GM23248 (cell line): ENCODE results near the gene ADGRV1. TPM values are rescaled to one million over a fixed set of nuclear protein-coding genes. Genes with fewer than 3 reads are reported as not detected.

Experiments
- DNase-seq: peaks from one replicate; pipeline ENCODE4 v3.0.0-alpha.2; 2015
- H2AFZ ChIP-seq: fragments of 200-600 bp; sonication (generic); 2 replicates; pipeline ENCODE4 v1.6.1; 2016; ENCODE audit warnings: antibody characterized with exemption
- H3F3A ChIP-seq: fragments of 200-600 bp; sonication (generic); 2 replicates; pipeline ENCODE4 v1.6.1; 2016; ENCODE audit warnings: mild to moderate bottlenecking, antibody characterized with exemption, mixed run types; ENCODE audit not compliant: insufficient read depth
- H3K27ac ChIP-seq: fragments of 200-600 bp; sonication (generic); 2 replicates; pipeline ENCODE4 v1.5.1; 2016; ENCODE audit warnings: mild to moderate bottlenecking
- H3K27me3 ChIP-seq: fragments of 200-600 bp; sonication (generic); replicated peaks from 2 replicates; pipeline ENCODE4 v1.6.1; 2016; ENCODE audit warnings: mild to moderate bottlenecking; ENCODE audit not compliant: insufficient read depth
- H3K36me3 ChIP-seq: fragments of 200-600 bp; sonication (generic); 2 replicates; pipeline ENCODE4 v1.6.1; 2016; ENCODE audit warnings: low read depth, mild to moderate bottlenecking
- H3K4me1 ChIP-seq: fragments of 200-600 bp; sonication (generic); 2 replicates; pipeline ENCODE4 v1.6.1; 2016; ENCODE audit warnings: mild to moderate bottlenecking; ENCODE audit not compliant: insufficient read depth
- H3K4me2 ChIP-seq: fragments of 200-600 bp; sonication (generic); one replicate; pipeline ENCODE4 v1.6.1; 2016; ENCODE audit warnings: mild to moderate bottlenecking; ENCODE audit not compliant: unreplicated experiment
- H3K4me3 ChIP-seq: fragments of 200-600 bp; sonication (generic); 2 replicates; pipeline ENCODE4 v1.5.1; 2016; ENCODE audit warnings: mild to moderate bottlenecking
- H3K79me2 ChIP-seq: fragments of 200-600 bp; sonication (generic); 2 replicates; pipeline ENCODE4 v1.6.1; 2016; ENCODE audit warnings: mild to moderate bottlenecking; ENCODE audit not compliant: insufficient read depth
- H3K9ac ChIP-seq: fragments of 200-600 bp; sonication (generic); 2 replicates; pipeline ENCODE4 v1.6.1; 2016; ENCODE audit warnings: mild to moderate bottlenecking
- H3K9me2 ChIP-seq: fragments of 200-600 bp; sonication (generic); 2 replicates; pipeline ENCODE4 v1.6.1; 2016; ENCODE audit warnings: mixed run types, mild to moderate bottlenecking, moderate library complexity; ENCODE audit not compliant: insufficient read depth
- H3K9me3 ChIP-seq: fragments of 200-600 bp; sonication (generic); one replicate; pipeline ENCODE4 v1.6.1; 2017; ENCODE audit warnings: low read depth
- H4K20me1 ChIP-seq: fragments of 200-600 bp; sonication (generic); 2 replicates; pipeline ENCODE4 v1.6.0; 2016; ENCODE audit not compliant: insufficient read depth
- EZH2 ChIP-seq: fragments of 200-600 bp; sonication (generic); IDR thresholded peaks from 2 replicates; pipeline ENCODE4 v1.6.1; 2018; ENCODE audit warnings: antibody characterized with exemption, mild to moderate bottlenecking; ENCODE audit not compliant: insufficient read depth, poor library complexity, severe bottlenecking
- EZH2phosphoT487 ChIP-seq: fragments of 200-600 bp; sonication (generic); IDR thresholded peaks from 2 replicates; pipeline ENCODE4 v1.6.1; 2018; ENCODE audit warnings: antibody characterized with exemption, moderate library complexity, mild to moderate bottlenecking, low read depth; ENCODE audit not compliant: insufficient read depth
- WGBS, 2 experiments: methylation state at CpG; one replicate each; pipeline ENCODE4 v1.1.6; 2015 to 2017; ENCODE audit warnings: low lambda C conversion rate in 2 of 2, low coverage in 1 of 2; ENCODE audit errors: missing lambda C conversion rate in 2 of 2; 5-methylcytosine and 5-hydroxymethylcytosine counted together
- in situ Hi-C: fragments of 300-500 bp; cut with MboI; formaldehyde crosslinking; loops from 2 replicates; pipeline ENCODE4 v1.15.0; 2020
- polyA plus RNA-seq: library from polyadenylated mRNA; unstranded; fragments of >200 nt; fragmentation: Nextera tagmentation; extraction: Ambion mirVana; gene quantifications from 2 replicates; pipeline ENCODE4 v1.2.1, GENCODE V29; 2016
- total RNA-seq: library from RNA; depleted of rRNA; stranded (reverse); fragments of >200 nt; shearing (Covaris generic); gene quantifications from 2 replicates; pipeline ENCODE4 v1.2.3, GENCODE V29; 2014

The ADGRV1 gene
- total and polyA plus RNA-seq, 2 experiments from 2014 or later: not detected

DNA sequence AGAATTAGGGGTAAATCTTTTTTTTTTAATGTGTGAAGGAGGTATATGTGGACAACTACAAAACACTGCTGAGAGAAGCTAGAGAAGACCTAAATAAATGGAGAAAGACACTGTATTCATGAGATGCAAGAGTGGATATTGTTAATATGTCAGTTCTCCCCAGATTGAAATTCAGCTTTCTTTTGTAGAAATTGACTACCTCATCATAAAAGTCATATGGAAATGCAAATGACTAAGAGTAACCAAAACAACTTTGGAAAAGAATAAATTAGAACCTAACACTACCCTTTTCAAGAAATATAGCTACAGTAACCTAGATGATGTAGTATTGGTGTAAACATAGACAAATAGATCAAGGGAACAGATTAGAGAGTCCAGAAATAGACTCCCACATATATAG lies 400.7 kb downstream of the ADGRV1 start:
- no peaks in the 10 kb centered on the region for H3K9me2 ChIP-seq
- no peak for TF ChIP-seq EZH2phosphoT487
- no peak overlapping the region for H3K27ac ChIP-seq
- no peaks in the 10 kb centered on the region for H3K9me3 ChIP-seq
- no peak for DNase-seq
- H3K4me3 ChIP-seq: no peak overlapping the region
- peaks cover 30% of the 10 kb centered on the region; the same call in 1 of the 2 replicates for H3K27me3 ChIP-seq
- H4K20me1 ChIP-seq: no peaks in the 10 kb centered on the region
- no peaks in the 10 kb centered on the region for H3K4me1 ChIP-seq
- in situ Hi-C loops: no loop called here
- H3K79me2 ChIP-seq: no peaks in the 10 kb centered on the region
- H3K9ac ChIP-seq: no peak overlapping the region
- H2AFZ ChIP-seq: no peak overlapping the region
- no peak overlapping the region for H3K4me2 ChIP-seq
- no peaks in the 10 kb centered on the region for H3K36me3 ChIP-seq
- H3F3A ChIP-seq: no peaks in the 10 kb centered on the region

DNA sequence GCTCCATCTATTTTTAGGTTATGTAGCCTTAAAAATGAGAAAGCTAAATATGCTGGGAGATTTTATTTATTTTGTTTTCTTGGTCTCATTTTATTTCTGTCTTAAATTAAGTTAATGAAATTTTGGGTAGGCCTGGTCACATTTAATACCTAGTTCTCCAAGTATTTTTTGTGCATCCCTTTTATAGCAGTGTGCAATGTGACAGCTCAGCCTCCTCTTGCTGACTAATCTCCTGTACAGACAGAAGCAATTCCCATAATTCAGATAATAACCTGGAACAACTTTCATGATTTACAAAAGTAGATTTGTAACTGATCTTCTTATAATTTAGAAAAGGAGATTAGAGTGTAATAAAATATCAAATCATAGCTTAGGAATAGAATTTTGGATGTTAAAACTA lies 403.9 kb downstream of the ADGRV1 start:
- in situ Hi-C loops: no loop called here
- TF ChIP-seq EZH2phosphoT487 (no peak), EZH2 (no peak)
- no peaks in the 10 kb centered on the region for H4K20me1 ChIP-seq

DNA sequence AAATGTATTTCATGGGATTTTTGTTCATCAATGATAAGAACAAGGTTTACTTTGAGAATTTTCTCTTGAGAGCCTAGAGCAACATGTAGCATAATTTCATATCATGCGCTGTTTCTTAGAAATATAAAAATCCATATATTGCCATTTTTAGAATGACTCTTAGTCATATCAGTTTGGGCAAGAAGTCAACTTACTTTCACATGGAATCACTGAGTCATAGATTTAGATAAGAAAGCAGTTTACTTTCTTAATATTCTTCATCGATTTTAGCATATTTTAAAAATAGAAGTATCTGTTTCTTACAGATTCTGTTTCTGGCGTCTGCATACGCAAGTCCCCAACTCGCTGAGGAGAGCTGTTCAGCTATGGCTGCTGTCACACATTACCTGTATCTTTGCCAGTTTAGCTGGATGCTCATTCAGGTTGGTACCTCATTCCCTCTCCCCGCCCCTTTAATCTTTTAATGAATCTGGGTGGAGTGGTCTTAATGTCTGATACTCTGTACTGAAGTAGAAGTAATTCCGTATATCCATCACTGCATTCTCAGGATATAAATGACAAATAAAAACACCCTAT lies 406.6 kb downstream of the ADGRV1 start:
- H3K79me2 ChIP-seq: no peaks in the 10 kb centered on the region
- no peaks in the 10 kb centered on the region for H4K20me1 ChIP-seq
- no peaks in the 10 kb centered on the region for H3K36me3 ChIP-seq
- H3K9me3 ChIP-seq: no peaks in the 10 kb centered on the region
- TF ChIP-seq EZH2 (no peak), EZH2phosphoT487 (no peak)
- H3K4me1 ChIP-seq: no peaks in the 10 kb centered on the region
- H3K4me3 ChIP-seq: no peak overlapping the region
- in situ Hi-C loops: no loop called here
- H3K27ac ChIP-seq: no peak overlapping the region
- no peak overlapping the region for H2AFZ ChIP-seq
- H3K27me3 ChIP-seq: peaks cover 72% of the 10 kb centered on the region
- WGBS, 2 experiments: 85% methylated on average over 7 of the region's 7 CpGs
- H3F3A ChIP-seq: no peaks in the 10 kb centered on the region
- no peak for DNase-seq
- no peak overlapping the region for H3K9ac ChIP-seq
- H3K4me2 ChIP-seq: no peak overlapping the region
- no peaks in the 10 kb centered on the region for H3K9me2 ChIP-seq

More for the DNA sequence above, 403.9 kb downstream of the ADGRV1 start:
- Histone ChIP-seq H3K4me3 (no peak overlapping the region), H3K36me3 (no peaks in the 10 kb centered on the region), H3K9me3 (no peaks in the 10 kb centered on the region), H3F3A (no peaks in the 10 kb centered on the region), H3K27ac (no peak overlapping the region), H2AFZ (no peak overlapping the region), H3K9me2 (no peaks in the 10 kb centered on the region), H3K9ac (no peak overlapping the region), H3K79me2 (no peaks in the 10 kb centered on the region), H3K27me3 (peaks cover 58% of the 10 kb centered on the region), H3K4me1 (no peaks in the 10 kb centered on the region), H3K4me2 (no peak overlapping the region)
- DNase-seq: no peak

DNA sequence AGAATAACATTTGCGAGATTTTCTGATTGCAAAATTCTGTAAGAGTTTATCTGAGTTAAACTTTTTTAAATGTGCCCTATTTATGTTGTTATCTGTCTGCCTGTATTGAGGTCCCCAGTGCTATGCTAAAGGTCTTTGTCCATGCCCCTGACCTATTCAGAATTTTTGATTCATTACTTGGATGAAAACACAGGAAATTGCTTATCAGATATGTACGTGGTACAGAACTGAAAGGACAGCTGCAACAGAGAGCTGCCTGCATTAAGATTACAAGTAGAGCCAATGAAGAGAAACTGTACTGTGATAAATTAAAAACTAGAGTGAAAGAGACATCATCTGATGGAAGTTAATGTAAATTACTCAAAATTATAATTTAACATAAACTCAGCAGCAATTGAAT lies 408.8 kb downstream of the ADGRV1 start:
- no peak overlapping the region for H3K27ac ChIP-seq
- TF ChIP-seq EZH2phosphoT487 (no peak), EZH2 (no peak)
- peaks cover 74% of the 10 kb centered on the region for H3K27me3 ChIP-seq
- no peak overlapping the region for H3K4me3 ChIP-seq
- no peak overlapping the region for H3K4me2 ChIP-seq
- WGBS, 2 experiments: 25 to 38% methylated on average over 2 of the region's 2 CpGs
- no peaks in the 10 kb centered on the region for H3K4me1 ChIP-seq
- no peaks in the 10 kb centered on the region for H3K9me2 ChIP-seq
- H3K9ac ChIP-seq: no peak overlapping the region
- in situ Hi-C loops: no loop called here
- DNase-seq: no peak
- no peaks in the 10 kb centered on the region for H3K9me3 ChIP-seq
- H2AFZ ChIP-seq: no peak overlapping the region
- H3F3A ChIP-seq: no peaks in the 10 kb centered on the region
- no peaks in the 10 kb centered on the region for H4K20me1 ChIP-seq
- H3K36me3 ChIP-seq: no peaks in the 10 kb centered on the region
- no peaks in the 10 kb centered on the region for H3K79me2 ChIP-seq

DNA sequence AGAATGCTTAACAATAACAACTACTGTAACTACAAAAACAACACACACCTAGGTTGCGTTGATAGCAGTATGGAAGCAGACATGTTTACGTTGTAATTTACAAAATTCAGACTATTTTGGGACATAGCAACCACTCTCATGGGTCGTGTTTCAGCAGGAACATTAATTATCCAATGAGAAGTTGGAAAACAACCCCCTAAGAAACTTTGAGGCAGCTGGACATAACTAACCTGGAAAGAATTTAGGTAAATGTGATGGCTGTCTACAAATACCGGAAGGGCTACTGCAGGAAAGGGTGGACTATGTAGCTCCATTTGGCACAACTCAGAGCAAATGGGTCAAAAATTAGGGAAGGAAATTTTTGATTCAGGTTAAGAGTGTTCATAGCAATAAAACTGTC lies 409.3 kb downstream of the ADGRV1 start:
- no peak for DNase-seq
- no peak overlapping the region for H3K4me2 ChIP-seq
- H4K20me1 ChIP-seq: no peaks in the 10 kb centered on the region
- H3K79me2 ChIP-seq: no peaks in the 10 kb centered on the region
- 57% methylated on average over 4 of the region's 4 CpGs for WGBS, 2 experiments
- H3K9me2 ChIP-seq: no peaks in the 10 kb centered on the region
- peaks cover 70% of the 10 kb centered on the region for H3K27me3 ChIP-seq
- no peaks in the 10 kb centered on the region for H3K9me3 ChIP-seq
- no peak overlapping the region for H3K27ac ChIP-seq
- TF ChIP-seq EZH2phosphoT487 (no peak), EZH2 (no peak)
- H3K36me3 ChIP-seq: no peaks in the 10 kb centered on the region
- no peaks in the 10 kb centered on the region for H3F3A ChIP-seq
- no peak overlapping the region for H3K4me3 ChIP-seq
- no peaks in the 10 kb centered on the region for H3K4me1 ChIP-seq
- in situ Hi-C loops: no loop called here
- no peak overlapping the region for H3K9ac ChIP-seq
- H2AFZ ChIP-seq: no peak overlapping the region
